Activated T-helper 1 cell treated with anti-CD3 and anti-CD28 coated beads, Interleukin-2, amount 50 U/mL, for 16 hours (primary cell): ENCODE measurements around the gene ELL.

ENCODE experiments used
- DNase-seq, 2 donors: peaks; one replicate each; pipeline ENCODE4 v3.0.0-alpha.2; 2020; ENCODE audit warnings: low read depth in 1 of 2, low spot score in 1 of 2

Gene ELL

DNA sequence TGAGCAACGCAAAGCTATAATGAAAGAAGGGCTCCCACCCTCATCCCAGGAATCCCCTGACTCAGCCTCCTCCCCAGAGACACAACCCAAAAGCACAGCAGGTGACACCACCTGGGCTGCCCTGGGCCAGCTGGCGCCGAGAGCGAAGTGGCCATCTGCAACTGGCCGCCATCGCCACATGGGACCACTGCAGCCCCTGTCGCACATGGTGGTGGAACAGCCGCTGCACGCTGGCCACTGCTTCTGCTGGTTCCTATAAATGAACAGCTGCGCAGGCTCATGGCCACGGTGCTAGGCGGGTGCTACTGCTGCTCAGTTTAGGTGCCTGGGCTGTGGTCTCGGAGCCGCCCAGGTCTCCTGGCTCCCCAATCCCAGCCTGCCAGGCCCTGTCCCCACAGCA lies 72.3 kb downstream of the ELL start:
- DNase-seq: no peak

DNA sequence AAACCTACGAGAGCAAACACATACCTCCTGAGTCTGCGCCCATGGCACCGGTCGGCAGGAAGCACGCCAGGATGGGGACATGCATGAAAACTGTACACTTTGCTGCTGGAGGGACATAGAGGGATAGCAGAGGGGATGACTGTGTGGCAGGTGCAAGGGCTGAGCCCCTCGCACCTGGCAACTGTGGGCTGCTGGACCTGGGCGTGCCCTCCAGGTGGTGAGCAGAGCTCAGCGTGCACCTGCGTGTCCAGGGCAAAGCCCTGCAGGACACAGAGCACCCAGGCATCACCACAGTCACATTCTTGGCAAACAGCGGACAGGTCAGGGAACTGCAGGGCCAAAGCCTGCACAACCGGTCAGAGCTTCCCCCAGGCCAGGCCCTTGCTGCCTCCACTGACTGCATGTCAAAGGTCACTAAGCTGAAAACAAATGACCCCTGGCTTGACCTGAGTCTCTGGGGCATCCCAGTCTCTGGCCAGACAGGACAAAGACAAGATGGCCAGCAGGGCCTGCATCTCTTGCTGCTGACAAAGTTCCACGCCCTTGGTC lies 75.0 kb downstream of the ELL start:
- no peak for DNase-seq

DNA sequence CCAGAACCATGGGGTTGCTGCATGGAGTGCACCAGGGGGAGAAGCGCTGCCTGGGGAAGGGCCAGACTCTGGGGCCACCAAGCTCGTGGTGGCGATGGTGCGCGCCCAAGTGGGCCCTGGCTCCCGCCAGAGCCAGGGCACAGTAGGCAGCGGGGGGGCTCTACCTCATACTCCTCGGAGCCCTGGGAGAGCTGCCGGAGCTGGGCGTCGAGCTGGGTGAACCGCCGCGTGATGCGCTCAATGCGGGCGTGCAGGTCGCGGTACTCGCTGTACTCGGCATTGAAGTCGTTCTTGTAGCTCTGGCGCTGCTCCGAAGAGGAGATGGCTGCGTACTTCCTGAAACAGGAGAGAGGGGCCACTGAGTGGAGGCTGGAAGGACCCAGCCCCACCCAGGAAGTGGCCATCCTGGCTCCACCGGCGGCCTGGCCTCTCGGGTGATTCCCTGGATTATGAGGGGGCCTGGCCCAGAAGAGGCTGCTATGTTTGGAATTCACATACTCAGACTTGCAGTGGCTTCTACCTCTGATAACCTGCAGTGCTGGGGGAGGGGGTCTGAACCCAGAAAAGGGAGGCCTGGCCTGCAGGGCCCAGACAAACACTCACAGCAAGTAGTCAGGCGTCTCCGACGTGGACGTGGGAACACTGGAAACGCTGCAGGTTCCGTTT lies 75.6 kb downstream of the ELL start:
- no peak for DNase-seq

DNA sequence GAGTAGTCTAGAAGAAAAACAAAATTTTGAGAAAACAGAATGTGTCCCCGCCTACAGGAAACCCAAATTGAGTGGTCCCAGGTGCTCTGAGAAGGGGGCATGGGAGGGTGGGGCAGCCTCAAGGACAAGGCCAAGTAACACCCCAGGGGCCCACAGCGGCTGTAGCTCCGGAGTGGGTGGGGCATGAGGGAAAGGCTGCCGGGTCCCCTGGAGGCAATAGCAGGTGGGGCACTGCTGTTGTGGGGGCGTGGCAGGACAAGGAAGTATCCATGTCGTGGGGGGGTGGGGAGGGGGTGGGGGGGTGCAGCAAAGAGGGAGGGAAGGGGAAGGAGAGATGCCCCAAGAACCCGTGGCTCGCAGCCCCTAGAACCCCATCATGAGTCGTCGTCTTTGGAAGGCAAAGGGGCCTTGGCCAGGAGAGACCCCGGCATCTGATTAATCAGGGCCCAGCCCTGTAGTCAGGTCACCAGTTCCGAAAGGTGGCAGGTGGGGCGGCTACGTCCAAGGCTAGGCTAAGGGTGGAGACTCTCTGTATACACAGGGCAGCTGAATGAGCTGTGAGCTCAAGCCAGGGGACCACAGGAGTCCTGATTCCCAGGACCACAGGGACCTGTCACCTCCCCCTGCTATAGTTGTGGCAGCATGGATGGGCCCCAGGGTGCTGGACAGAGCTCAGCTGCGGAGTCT lies 76.5 kb downstream of the ELL start:
- DNase-seq: no peak

DNA sequence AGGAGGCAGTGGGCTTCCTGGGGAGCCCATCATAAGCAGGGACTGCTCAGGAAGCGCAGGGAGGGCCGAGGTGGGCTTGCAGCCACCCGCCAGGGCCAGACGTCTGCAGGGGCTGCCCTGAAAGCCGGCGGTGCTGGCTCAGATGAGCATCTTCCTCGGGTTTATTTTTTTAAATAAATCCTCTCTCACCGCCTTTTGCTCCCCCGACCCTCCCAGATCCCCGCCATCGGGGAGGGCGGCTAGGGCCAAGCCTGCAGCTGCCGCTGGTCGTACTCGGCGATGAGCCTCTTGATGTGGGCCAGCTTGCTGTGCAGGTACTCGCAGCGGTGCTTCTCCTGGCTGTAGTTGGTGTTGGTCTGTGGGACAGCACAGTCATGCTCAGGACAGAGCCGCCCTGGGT lies 77.4 kb downstream of the ELL start:
- no peak for DNase-seq

DNA sequence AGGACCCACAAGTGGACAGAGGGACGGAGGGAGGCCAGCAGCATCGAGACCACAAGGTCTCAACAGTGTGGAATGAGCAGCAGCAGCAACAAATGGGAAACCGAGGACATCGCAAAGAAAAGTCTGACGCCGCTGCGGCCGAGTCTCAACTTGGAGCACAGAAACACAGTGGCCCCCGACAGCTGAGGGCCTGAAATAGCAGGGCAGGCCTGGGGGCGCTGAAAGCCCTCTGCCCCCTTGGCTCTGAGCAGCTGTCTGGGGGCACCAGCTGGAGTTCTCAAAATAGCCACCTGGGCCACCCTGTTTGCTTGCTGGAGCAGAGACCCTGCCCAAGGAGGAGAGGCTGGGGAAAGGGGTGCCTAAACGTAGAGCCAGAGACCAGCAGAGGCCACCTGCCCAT lies 78.0 kb downstream of the ELL start:
- no peak for DNase-seq

DNA sequence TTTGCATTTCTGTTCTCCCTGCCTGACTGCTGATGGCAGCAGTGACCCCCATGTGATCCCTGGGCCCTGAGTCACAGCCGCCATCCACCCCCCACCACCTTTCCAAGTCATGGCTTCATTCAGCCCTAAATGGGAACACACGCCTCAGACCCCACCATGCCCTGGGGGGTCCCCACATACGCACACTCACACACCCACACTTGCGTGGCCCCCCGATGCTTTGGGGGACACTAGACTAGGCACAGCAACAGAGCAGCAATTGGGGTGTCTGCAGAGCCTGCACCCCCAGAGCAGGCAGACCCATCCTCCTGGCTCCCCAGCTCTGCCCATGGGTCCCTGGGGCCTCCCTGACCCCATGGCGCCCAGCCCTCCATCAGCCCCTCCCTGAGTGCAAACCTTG lies 78.5 kb downstream of the ELL start:
- DNase-seq: no peak

DNA sequence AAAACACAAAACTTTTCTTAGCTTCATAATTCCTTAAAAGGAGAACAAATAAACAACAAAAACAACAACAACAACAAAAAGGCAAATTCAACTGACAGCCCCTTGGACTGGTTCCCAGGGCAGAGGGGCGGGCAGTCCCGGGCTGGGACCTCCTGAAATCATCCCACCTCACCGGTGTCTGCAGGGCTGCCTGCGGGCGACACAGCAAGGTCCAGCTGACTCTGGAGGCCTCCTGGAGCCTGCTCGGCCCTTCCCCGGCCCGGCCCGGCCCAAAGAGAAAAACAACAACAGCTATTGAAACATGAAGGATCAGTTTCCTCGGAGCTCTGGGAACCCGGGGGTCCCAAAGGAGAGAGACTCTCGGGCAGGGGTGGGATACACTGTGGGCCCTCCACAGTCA lies 78.9 kb downstream of the ELL start:
- DNase-seq: no peak

DNA sequence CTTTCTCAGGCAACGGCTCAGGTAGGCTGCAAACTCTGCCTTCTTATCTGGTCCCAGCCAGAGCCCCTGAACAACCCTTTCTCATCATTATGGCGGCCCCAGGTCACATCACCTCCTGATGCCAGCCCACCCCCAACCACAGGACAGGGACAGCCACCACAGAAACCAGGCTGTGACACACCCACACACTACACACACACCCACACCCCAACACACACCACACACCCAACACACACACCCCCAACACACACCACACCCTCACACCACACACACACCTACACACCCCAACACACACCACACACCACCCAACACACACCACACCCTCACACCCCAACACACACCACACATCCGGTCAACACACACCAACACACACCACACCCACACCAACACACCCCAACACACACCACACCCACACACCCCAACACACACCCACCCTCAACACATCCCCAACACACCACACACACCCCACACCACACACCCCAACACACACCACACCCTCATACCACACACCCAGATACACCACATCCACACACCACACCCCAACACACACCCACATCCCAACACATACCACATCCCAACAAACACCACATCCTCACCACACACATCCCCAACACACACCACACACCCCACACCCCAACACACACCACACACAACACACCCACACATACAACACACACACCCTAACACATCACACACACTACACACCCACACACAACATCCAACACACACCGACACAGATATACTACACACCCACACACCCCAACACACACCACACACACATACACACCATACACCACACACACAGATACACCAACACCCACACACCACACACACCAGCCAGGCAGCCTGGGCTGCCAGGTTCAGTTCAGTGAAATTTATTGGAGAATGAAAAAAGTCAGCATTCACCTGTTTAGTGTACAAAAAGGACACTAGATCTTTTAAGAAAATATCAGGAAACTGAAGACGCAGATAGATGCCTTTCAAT lies 79.8 kb downstream of the ELL start:
- no peak for DNase-seq

DNA sequence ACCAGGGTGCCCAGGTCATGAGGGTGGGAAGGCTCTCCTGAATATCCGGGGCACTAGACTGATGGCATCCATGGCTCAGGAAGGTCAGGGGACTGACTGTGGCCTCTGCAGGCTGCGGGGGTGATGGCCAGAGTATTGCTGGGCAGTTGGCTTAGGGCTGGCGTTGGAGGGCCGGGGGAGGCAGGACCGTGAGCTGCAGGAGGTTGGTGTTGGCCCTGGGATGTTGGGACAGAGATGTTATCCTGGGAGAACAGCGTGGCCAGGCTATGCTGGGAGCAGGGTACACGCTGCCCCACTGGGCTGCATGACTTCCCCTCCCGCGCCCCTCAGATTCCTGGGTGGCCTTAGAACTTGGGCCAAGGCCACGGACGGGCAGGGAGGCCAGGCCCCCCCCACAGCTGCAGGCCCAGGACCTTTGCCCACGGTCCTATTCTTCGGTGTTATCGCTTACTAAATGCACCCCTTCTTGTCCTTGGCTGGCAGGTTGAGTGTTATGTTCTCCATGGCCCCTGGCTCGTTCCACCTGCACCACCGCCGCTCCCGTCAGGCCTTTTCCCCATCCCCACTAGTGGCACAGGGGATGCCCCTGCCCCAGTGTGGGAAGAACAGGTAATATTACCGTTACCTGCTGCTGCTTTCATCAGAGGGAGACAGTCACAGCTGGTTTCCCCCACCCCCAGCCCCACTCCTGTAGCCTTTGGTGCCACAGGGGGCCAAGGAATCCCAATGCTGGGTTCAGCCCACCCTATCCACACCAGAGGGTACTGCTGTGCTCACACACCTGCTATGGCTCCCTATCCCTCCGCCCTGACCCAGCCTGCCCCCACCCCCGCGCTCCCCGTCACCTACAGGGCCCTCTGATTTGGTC lies 80.7 kb downstream of the ELL start:
- DNase-seq: no peak

DNA sequence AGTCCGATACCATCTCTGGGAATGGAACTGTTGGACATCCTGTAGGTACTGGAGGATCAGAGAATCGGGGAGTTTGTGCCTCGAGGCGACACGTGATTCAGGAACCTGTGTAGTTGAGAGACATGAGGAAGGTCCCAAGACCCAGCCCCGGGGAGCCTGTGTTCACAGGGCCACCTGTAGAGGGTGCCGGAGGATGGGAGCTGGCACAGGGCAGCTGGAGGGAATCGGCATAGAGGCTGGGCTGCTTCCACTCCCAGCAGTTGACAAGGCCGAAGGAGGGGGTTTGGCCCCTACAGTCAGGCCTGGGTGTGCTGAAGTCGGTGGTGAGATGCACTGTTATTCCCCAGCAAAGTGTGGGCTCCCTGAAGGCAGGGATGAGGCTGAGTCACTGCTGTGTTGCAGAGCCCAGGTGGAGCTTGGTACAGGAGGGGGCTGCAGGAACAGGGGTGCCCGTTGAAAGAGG lies 81.4 kb downstream of the ELL start:
- no peak for DNase-seq

DNA sequence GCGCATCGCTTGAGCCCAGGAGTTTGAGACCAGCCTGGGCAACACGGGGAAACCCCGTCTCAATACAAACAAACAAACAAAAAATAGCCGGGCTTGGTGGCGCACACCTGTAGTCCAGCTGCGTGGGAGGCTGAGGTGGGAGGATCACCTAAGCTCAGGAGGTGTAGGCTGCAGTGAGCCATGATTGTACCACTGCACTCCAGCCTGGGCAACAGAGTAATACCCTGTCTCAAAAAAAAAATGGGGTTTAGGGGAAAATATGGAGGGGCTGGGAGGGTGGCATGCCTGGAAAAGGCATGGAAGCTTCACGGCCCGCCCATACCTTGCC lies 82.0 kb downstream of the ELL start:
- no peak for DNase-seq

DNA sequence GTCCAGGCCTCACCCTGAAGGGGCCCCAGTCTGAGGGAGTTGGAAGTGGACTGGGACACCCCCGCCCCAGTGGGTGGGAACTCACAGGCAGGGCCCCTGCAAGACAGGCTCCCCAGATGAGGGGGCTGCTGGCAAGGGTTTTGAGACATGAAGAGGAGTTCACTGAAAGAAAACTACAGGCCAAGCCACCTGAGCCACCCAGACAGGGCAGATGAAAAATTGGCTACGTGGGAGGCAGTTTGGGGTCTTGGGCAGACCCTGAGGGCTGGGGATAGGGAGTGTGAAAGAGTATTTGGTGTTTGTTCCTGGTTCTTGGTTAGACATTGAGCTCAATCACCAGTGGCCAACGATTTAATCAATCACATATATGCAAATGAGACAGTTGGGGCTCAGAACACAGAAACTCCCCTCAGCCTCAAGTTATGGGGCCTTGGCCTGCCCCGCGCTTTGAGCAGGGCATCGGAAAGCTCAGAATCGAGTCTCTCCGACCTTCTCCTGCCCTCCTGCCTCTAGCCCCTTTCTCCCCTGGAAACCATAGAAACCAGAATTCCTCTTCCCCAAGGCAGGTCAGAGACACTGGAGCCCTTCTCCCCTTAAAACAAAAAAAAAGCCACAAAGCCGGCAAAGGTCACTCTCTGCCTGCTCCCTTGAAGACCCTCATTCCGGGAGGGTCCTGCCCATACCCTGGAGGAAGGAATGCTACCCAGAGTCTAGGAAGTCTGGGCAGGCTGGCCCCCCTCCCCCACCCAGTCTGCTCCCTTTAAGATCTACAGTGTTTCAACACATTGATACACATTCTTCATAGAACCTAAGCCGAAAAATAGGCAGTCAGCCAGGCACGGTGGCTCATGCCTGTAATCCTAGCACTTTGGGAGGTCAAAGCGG lies 82.6 kb downstream of the ELL start:
- no peak for DNase-seq

DNA sequence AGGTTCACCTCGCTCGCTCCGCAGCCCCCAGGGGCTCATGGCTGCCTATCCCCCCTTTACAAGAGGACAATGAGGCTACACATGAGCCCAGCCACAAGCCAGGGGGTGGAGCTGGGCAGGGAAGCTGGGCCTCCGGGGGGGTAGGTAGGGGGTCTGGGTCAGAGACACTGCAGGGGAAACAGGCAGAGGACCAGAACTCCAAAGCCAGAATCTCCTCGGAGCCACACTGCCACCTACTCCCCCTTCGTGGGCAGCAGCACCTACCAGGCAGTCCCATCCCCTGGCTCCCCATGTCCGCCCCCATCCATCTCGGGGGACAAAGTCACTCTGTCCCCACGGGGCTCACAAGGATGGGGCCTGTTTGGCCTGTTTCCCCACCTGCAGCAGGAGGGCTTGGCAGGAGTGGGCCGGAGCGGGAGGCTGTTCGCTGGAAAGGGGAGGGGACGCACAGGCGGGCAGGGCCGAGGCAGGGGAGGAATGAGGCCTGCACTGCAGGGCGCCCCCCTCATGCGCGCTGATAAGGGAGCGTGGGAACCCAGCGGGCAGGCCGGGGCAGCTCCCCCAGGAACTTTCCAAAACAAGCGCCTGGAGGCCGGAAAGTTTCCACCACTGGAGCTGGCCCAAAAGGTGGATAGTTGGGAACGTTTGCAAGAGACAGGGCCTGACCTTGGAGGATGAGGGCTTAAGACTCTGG lies 83.4 kb downstream of the ELL start:
- no peak for DNase-seq

DNA sequence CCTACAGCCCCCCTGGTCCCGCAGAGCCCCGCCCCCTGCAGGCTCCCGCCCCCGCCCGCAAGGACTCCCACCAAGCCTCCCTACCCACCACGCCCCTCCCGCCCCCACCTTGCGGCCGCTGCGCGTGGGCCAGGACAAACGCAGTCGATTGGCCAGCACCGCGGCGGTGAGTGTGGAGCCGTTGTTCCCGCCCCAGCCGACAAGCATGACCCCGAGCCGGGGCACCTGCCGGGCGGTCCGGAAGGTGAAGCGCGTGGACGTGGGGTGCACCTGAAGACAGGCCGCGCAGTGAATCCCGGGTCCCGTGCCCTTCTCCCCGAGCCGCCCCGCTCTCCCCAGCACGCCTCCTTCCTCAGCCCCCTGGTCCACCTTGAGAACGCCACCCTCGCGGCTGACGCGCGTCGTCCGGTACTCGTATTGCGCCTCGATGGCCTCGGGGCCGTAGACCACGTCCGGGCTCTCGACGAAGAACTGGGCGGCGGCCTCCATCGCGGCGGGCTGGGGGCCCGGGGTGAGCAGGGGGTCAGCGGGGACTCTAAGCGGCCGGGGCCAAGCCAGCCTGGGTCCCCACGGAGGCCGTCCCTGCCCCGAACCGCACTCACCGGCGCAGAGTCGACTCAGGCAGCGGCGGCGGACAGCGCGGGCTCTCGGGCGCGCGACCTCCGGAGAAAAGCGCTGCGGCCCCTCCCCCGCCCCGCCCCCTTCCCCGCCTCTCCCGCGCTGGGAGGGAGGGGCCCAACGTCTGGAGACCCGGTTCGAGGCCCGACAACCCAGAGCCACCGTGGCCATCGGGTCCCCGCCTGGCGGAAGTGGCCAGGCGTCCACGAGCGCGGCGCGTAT lies 84.2 kb downstream of the ELL start, which contains the start of gene ISYNA1:
TSS of gene ISYNA1 (minus strand) at position 643 of the 840 bp plus-strand sequence. CDS start at position 489, 154 bp downstream.
- DNase-seq: peak in 1 of 2 donors; percentile 49

DNA sequence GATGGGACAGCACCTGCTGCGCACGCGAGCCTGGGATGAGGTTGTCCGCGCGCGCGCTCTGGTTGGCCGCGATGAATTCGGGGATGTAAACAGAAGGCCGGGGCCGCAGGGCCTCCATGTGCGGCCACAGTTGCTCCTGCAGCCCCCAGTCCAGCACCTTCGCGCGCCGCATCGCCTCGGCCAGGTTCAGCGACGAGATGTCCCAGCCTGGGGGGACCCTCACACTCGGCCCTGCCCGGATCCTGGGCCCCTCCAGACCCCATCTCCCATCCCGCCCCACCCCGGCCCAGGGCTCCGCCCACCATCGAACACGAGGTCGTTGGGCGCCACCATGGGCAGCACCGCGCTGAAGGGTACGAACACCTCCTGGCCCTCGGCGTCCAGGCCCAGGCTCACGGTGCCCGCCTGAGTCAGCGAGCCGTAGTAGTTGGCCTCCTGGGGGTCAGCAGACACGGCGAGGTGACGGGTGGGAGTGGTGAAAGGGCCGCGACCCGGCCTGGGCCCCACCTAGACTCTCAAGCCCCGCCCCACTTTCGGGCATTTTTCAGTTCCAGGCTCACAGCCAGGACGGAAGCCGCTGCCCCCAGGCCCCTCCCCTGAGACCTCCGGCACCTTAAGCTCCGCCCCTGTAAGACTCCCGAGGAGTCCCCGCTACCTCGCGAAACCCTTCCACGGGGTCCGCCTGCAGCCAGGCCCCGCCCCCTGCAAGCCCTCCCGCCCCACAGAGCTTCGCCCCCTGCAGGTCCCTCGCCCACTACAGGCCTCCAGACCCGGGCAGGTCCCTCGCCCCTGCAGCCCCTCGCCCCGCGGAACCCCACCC lies 85.0 kb downstream of the ELL start:
- peak; percentile 55 to 56 for DNase-seq
